ENCODE results near the gene PEX14. TPM values are rescaled to one million over a fixed set of nuclear protein-coding genes. Genes with fewer than 3 reads are reported as not detected.

PEX14 gene
- total and polyA plus RNA-seq, 9 of the 15 experiments (the other 6 are each of a cell fraction or from before 2014, with no cell fraction given) = 2.6 to 45.7 (median 22.7) TPM

DNA sequence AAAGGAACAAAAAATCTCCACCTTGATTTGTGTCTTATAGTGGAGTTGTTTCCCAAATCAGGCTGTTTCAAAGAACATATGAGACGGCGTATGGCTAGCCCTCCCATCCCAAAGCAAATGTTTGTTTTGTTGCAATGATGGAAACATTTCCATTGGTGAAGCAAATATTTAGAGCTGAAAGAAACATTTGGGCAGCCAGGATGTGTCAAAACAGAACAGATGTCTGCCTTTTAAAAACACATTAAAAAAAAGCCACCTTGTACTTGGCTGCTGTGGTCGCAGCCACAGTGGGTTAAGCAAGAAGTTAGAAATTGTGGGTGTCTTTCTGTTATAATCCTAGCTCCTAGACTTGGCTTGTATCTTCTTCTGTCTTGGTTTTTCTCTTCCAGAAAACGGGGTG is 116.3 kb downstream of the PEX14 start (continued):
- TF ChIP-seq, protein P1, sequence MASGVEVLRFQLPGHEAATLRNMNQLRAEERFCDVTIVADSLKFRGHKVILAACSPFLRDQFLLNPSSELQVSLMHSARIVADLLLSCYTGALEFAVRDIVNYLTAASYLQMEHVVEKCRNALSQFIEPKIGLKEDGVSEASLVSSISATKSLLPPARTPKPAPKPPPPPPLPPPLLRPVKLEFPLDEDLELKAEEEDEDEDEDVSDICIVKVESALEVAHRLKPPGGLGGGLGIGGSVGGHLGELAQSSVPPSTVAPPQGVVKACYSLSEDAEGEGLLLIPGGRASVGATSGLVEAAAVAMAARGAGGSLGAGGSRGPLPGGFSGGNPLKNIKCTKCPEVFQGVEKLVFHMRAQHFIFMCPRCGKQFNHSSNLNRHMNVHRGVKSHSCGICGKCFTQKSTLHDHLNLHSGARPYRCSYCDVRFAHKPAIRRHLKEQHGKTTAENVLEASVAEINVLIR (CRISPR knock-in tag; IDR thresholded peaks at IDR 0.05) = no peak
- TF ChIP-seq, protein P2, sequence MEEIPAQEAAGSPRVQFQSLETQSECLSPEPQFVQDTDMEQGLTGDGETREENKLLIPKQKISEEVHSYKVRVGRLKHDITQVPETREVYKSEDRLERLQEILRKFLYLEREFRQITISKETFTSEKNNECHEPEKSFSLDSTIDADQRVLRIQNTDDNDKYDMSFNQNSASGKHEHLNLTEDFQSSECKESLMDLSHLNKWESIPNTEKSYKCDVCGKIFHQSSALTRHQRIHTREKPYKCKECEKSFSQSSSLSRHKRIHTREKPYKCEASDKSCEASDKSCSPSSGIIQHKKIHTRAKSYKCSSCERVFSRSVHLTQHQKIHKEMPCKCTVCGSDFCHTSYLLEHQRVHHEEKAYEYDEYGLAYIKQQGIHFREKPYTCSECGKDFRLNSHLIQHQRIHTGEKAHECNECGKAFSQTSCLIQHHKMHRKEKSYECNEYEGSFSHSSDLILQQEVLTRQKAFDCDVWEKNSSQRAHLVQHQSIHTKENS (CRISPR knock-in tag; IDR thresholded peaks at IDR 0.05) = no peak

DNA sequence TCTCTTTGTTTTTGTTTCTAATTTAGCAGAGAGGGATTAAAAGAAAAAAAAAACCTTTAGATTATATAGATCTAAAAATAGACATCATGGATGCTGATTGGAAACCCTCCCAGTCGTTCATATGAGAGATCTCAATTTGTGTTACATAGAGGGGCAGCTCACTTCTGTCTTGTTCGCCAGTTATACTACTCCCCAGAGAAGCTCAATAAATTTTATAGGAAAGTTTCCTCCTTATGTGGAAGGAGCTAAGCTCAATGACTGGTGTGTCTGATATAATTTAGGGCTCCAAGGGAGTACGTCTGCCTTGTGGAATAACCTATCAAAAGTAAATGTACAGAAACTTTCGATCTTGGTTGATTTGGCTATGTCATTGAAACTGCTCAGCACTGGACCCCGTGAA is 117.6 kb downstream of the PEX14 start:
- Histone ChIP-seq H3K27me3 (ENCODE audit: control insufficient read depth in 2 of 2, insufficient read depth in 2 of 2, low read length in 2 of 2) (no peaks in the 10 kb centered on the region), H3K4me1 (replicated peaks in 1 of 2; ENCODE audit: control insufficient read depth in 2 of 2, insufficient read depth in 2 of 2, low read length in 2 of 2) (no peaks in the 10 kb centered on the region), H3K4me2 (ENCODE audit: insufficient read depth, low read length) (no peak overlapping the region), H3K9me1 (ENCODE audit: control insufficient read depth, insufficient read depth, low read length) (no peaks in the 10 kb centered on the region), H4K20me1 (replicated peaks; ENCODE audit: control insufficient read depth, insufficient read depth, low read length) (no peaks in the 10 kb centered on the region), H3K79me2 (ENCODE audit: control insufficient read depth, insufficient read depth, low read length) (no peaks in the 10 kb centered on the region), H2AFZ (ENCODE audit: low read depth, low read length) (no peak overlapping the region), H3K9ac (ENCODE audit: insufficient read depth in 1 of 2, low read depth in 2 of 2, low read length in 2 of 2) (no peak overlapping the region), H3K9me3 (replicated peaks; ENCODE audit: control insufficient read depth, insufficient read depth, low read depth, low read length) (no peaks in the 10 kb centered on the region), H3K27ac (ENCODE audit: extremely low read depth, low read depth, low read length) (no peak overlapping the region), H3K36me3 (ENCODE audit: control insufficient read depth, insufficient read depth, low read length) (no peaks in the 10 kb centered on the region), H3K4me3 (no peak overlapping the region)
- WGBS (ENCODE audit: insufficient coverage, low coverage, missing lambda C conversion rate) = 72% methylated on average over 5 of the region's 5 CpGs
- in situ Hi-C loops (cut with MboI) = loop anchor here (10.0 kb wide), 1 partner anchor 272 kb away; no protein-coding TSS in a partner anchor
- ChIA-PET CTCF (ENCODE audit: low intra/inter-chr PET ratio) (no interaction called here), POLR2A (no interaction called here)
- intact Hi-C loops (cut with micrococcal nuclease) = no loop called here
- DNase-seq (ENCODE audit: extremely low read depth in 1 of 4, low spot score in 3 of 4) (no peak), FAIRE-seq (no peak), ATAC-seq (no peak)
- no TSS peak for BruUV-seq (replicated peaks)
- no peak for TF ChIP-seq GTF2F1 (IDR thresholded peaks at IDR 0.05; ENCODE audit: low read depth, low read length)
- no peak for TF ChIP-seq PML (IDR thresholded peaks at IDR 0.05; ENCODE audit: low read length)
- no peak for TF ChIP-seq HEY1 (CRISPR knock-in tag; IDR thresholded peaks at IDR 0.05; ENCODE audit: borderline replicate concordance)
- TF ChIP-seq ETV6 (IDR thresholded peaks at IDR 0.05; ENCODE audit: borderline replicate concordance in 1 of 2, low read depth in 2 of 2, low read length in 1 of 2) = no peak
- TF ChIP-seq ETV6 (CRISPR knock-in tag; IDR thresholded peaks at IDR 0.05; ENCODE audit: borderline replicate concordance) = no peak
- TF ChIP-seq RBM39 (optimal IDR thresholded peaks at IDR 0.05; ENCODE audit: low read depth, low read length) = no peak
- no peak for TF ChIP-seq MBD2 (IDR thresholded peaks at IDR 0.05; ENCODE audit: borderline replicate concordance, low read depth)
- TF ChIP-seq NFIC (IDR thresholded peaks at IDR 0.05) = no peak
- TF ChIP-seq ARID2 (IDR thresholded peaks at IDR 0.05) = no peak
- TF ChIP-seq MCM3 (IDR thresholded peaks at IDR 0.05) = no peak
- TF ChIP-seq, protein P3, sequence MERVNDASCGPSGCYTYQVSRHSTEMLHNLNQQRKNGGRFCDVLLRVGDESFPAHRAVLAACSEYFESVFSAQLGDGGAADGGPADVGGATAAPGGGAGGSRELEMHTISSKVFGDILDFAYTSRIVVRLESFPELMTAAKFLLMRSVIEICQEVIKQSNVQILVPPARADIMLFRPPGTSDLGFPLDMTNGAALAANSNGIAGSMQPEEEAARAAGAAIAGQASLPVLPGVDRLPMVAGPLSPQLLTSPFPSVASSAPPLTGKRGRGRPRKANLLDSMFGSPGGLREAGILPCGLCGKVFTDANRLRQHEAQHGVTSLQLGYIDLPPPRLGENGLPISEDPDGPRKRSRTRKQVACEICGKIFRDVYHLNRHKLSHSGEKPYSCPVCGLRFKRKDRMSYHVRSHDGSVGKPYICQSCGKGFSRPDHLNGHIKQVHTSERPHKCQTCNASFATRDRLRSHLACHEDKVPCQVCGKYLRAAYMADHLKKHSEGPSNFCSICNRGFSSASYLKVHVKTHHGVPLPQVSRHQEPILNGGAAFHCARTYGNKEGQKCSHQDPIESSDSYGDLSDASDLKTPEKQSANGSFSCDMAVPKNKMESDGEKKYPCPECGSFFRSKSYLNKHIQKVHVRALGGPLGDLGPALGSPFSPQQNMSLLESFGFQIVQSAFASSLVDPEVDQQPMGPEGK (CRISPR knock-in tag; IDR thresholded peaks at IDR 0.05; ENCODE audit: borderline replicate concordance) = no peak
- TF ChIP-seq CEBPB (tag; IDR thresholded peaks at IDR 0.05) = no peak
- TF ChIP-seq, protein P1 (CRISPR knock-in tag; IDR thresholded peaks at IDR 0.05) = no peak
- no peak for TF ChIP-seq ETS2 (tag; IDR thresholded peaks at IDR 0.05; ENCODE audit: borderline replicate concordance, poor library complexity, severe bottlenecking)
- no peak for TF ChIP-seq IFI16 (CRISPR knock-in tag; IDR thresholded peaks at IDR 0.05)
- TF ChIP-seq RUNX1 (IDR thresholded peaks at IDR 0.05; ENCODE audit: low read depth) = no peak
